ENCODE measurements around the gene PPM1J.
A peak's percentile ranks its signal among the peaks of the same experiment; 100 is the strongest.

Gene PPM1J

GRCh38 chr1:112710159-112710558 is 5.0 kb downstream of the PPM1J start:
- TF ChIP-seq CTCF (IDR thresholded peaks at IDR 0.05; ENCODE audit: control insufficient read depth, insufficient read depth, low read depth, low read length, missing control alignments), result no peak
- no peak overlapping the region for H3K4me3 ChIP-seq (ENCODE audit: control insufficient read depth, low read depth, low read length)
- DNase-seq (ENCODE audit: low read depth), result no peak

GRCh38 chr1:112708489-112708888 is 6.6 kb downstream of the PPM1J start:
- DNase-seq (ENCODE audit: low read depth), result no peak
- TF ChIP-seq CTCF (IDR thresholded peaks at IDR 0.05; ENCODE audit: control insufficient read depth, insufficient read depth, low read depth, low read length, missing control alignments), result no peak

GRCh38 chr1:112708002-112708448 is 7.1 kb downstream of the PPM1J start:
- H3K4me3 ChIP-seq (ENCODE audit: control insufficient read depth, low read depth, low read length), result no peak overlapping the region
- no peak for DNase-seq (ENCODE audit: low read depth)
- no peak for TF ChIP-seq CTCF (IDR thresholded peaks at IDR 0.05; ENCODE audit: control insufficient read depth, insufficient read depth, low read depth, low read length, missing control alignments)

More at GRCh38 chr1:112708489-112708888, 6.6 kb downstream of the PPM1J start:
- no peak overlapping the region for H3K4me3 ChIP-seq (ENCODE audit: control insufficient read depth, low read depth, low read length)

- peak; percentile 51 for DNase-seq (ENCODE audit: low read depth)
- TF ChIP-seq CTCF (IDR thresholded peaks at IDR 0.05; ENCODE audit: control insufficient read depth, insufficient read depth, low read depth, low read length, missing control alignments), result peak; percentile 98
- H3K4me3 ChIP-seq (ENCODE audit: control insufficient read depth, low read depth, low read length), result peak overlapping the region; percentile 97
These were observed 7.7 kb downstream of the PPM1J start for GRCh38 chr1:112707221-112708001.

GRCh38 chr1:112706505-112707220 is 8.5 kb downstream of the PPM1J start, which contains the start of gene RHOC:
TSS of gene RHOC (minus strand) at chr1:112707127. CDS start at chr1:112703799, 3,328 bp downstream.
- no peak for DNase-seq (ENCODE audit: low read depth)
- no peak for TF ChIP-seq CTCF (IDR thresholded peaks at IDR 0.05; ENCODE audit: control insufficient read depth, insufficient read depth, low read depth, low read length, missing control alignments)
- H3K4me3 ChIP-seq (ENCODE audit: control insufficient read depth, low read depth, low read length), result peak within 1 kb of the TSS; percentile 97

- DNase-seq (ENCODE audit: low read depth), result peak; percentile 82
- H3K4me3 ChIP-seq (ENCODE audit: control insufficient read depth, low read depth, low read length), result peak overlapping the region; percentile 97
- TF ChIP-seq CTCF (IDR thresholded peaks at IDR 0.05; ENCODE audit: control insufficient read depth, insufficient read depth, low read depth, low read length, missing control alignments), result no peak
These were observed 10.1 kb downstream of the PPM1J start for GRCh38 chr1:112704934-112705627.
